Liver (tissue), 3 donors: ENCODE data around the gene ABCA4.

Experiments
- FOXA1 ChIP-seq: IDR thresholded peaks from 2 replicates; pipeline ENCODE4 v1.6.1; 2016; ENCODE audit warnings: antibody characterized with exemption
- GABPA ChIP-seq, 2 donors: IDR thresholded peaks in 1 of 2; conservative IDR thresholded peaks in 1 of 2; 2 replicates each; pipeline ENCODE4 v1.6.1; 2016; ENCODE audit warnings: antibody characterized with exemption in 2 of 2, mild to moderate bottlenecking in 1 of 2, moderate library complexity in 1 of 2
- HNF4G ChIP-seq: IDR thresholded peaks from 2 replicates; pipeline ENCODE4 v1.6.1; 2016; ENCODE audit warnings: antibody characterized with exemption
- JUND ChIP-seq, 2 donors: IDR thresholded peaks; 2 replicates each; pipeline ENCODE4 v1.6.1; 2016; ENCODE audit warnings: antibody characterized with exemption in 2 of 2
- RAD21 ChIP-seq, 2 donors: IDR thresholded peaks; 2 replicates each; pipeline ENCODE4 v1.6.1; 2016; ENCODE audit warnings: antibody characterized with exemption in 2 of 2, mild to moderate bottlenecking in 2 of 2
- SP1 ChIP-seq: IDR thresholded peaks from 2 replicates; pipeline ENCODE4 v1.6.1; 2018; ENCODE audit warnings: antibody characterized with exemption, mild to moderate bottlenecking
- TF ChIP-seq, protein P1 (sequence below): fragments of 150-350 bp; IDR thresholded peaks from 2 replicates; pipeline ENCODE4 v1.5.1; 2017; ENCODE audit warnings: improper control_type of control experiment, low read depth, low read length; ENCODE audit not compliant: missing input control
- TF ChIP-seq, protein P2 (sequence below): IDR thresholded peaks from 2 replicates; pipeline ENCODE4 v1.6.1; 2016; ENCODE audit warnings: antibody characterized with exemption
- TF ChIP-seq, protein P3 (sequence below): IDR thresholded peaks from 2 replicates; pipeline ENCODE4 v1.6.1; 2016; ENCODE audit warnings: antibody characterized with exemption
- TF ChIP-seq, protein P4 (sequence below): IDR thresholded peaks from 2 replicates; pipeline ENCODE4 v1.6.1; 2016; ENCODE audit warnings: antibody characterized with exemption
- donor health status: healthy.
- donor health status: healthy.

DNA sequence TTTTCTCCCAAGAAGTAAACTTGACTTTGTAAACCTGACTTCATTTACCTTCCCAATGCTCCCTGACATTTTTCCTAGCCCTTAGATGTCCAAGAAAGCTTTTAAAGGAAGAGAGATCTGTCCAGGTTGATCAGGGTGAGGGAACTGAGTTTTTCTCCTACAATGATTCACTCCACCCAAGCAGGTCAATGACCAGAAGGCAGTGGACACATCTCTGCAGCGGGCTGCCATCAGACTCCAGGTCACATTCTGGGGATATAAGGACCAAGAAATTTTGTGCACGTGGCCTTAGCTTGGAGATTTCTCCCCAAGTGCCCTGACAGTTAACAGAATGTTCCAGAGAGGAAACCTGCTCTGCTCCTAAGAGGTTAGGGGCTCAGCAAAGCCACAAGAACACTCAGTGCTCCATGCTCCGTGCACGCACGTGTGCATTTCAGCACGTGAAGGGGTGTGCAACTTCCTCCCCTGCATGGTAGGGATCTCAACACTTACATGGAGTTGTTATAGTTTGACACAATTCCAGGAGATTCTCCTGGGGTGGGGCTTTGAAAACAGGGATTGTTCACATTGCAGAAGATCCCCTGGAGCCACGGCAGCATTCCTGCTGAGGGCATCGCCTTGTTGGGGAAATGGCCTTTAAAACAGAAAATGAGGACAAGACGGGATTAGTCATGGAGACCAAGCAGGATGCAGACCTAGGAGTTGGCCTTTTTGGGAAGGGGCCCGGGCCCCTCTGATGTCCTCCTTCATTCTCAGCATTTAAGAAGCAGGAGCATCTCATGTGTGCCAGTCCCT lies 9.8 kb downstream of the ABCA4 start:
- TF ChIP-seq, protein P1, sequence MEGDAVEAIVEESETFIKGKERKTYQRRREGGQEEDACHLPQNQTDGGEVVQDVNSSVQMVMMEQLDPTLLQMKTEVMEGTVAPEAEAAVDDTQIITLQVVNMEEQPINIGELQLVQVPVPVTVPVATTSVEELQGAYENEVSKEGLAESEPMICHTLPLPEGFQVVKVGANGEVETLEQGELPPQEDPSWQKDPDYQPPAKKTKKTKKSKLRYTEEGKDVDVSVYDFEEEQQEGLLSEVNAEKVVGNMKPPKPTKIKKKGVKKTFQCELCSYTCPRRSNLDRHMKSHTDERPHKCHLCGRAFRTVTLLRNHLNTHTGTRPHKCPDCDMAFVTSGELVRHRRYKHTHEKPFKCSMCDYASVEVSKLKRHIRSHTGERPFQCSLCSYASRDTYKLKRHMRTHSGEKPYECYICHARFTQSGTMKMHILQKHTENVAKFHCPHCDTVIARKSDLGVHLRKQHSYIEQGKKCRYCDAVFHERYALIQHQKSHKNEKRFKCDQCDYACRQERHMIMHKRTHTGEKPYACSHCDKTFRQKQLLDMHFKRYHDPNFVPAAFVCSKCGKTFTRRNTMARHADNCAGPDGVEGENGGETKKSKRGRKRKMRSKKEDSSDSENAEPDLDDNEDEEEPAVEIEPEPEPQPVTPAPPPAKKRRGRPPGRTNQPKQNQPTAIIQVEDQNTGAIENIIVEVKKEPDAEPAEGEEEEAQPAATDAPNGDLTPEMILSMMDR, result no peak
- no peak for TF ChIP-seq JUND (IDR thresholded peaks at IDR 0.05)
- TF ChIP-seq FOXA1, result no peak
- no peak for TF ChIP-seq RAD21 (IDR thresholded peaks at IDR 0.05)
- no peak for TF ChIP-seq GABPA (IDR thresholded peaks at IDR 0.05 in 1 of 2, conservative IDR thresholded peaks at IDR 0.05 in 1 of 2)
- TF ChIP-seq HNF4G, result no peak
- TF ChIP-seq, protein P2, sequence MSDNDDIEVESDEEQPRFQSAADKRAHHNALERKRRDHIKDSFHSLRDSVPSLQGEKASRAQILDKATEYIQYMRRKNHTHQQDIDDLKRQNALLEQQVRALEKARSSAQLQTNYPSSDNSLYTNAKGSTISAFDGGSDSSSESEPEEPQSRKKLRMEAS, result no peak
- TF ChIP-seq, protein P3, sequence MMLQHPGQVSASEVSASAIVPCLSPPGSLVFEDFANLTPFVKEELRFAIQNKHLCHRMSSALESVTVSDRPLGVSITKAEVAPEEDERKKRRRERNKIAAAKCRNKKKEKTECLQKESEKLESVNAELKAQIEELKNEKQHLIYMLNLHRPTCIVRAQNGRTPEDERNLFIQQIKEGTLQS, result no peak
- TF ChIP-seq, protein P4, sequence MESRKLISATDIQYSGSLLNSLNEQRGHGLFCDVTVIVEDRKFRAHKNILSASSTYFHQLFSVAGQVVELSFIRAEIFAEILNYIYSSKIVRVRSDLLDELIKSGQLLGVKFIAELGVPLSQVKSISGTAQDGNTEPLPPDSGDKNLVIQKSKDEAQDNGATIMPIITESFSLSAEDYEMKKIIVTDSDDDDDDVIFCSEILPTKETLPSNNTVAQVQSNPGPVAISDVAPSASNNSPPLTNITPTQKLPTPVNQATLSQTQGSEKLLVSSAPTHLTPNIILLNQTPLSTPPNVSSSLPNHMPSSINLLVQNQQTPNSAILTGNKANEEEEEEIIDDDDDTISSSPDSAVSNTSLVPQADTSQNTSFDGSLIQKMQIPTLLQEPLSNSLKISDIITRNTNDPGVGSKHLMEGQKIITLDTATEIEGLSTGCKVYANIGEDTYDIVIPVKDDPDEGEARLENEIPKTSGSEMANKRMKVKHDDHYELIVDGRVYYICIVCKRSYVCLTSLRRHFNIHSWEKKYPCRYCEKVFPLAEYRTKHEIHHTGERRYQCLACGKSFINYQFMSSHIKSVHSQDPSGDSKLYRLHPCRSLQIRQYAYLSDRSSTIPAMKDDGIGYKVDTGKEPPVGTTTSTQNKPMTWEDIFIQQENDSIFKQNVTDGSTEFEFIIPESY, result no peak
- no peak for TF ChIP-seq SP1
